ENCODE results near the gene TMEM232. TPM values are rescaled to one million over a fixed set of nuclear protein-coding genes. Genes with fewer than 3 reads are reported as not detected.

The TMEM232 gene
- total RNA-seq, 2 experiments from 2014 or later = 1.5 to 2.9 TPM

DNA sequence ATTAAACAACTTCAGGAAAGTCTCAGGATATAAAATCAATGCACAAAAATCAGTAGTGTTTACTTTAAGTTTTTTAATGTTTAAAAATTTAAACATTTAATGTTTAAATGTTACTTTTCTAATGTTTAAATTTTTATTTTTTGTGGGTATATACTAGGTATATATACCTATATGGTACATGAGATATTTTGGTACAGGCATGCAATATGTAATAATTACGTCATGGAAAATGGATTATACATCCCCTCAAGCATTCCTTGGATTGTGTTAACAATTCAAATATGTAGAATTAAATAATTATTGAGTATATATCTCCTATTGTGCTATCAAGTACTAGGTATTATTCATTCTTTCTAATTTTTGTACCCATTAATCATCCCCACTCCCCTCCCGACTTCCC is 291.3 kb downstream of the TMEM232 start:
- intact Hi-C loops (cut with micrococcal nuclease; ENCODE audit: unreplicated experiment) = no loop called here
- no peak overlapping the region for H3K4me3 ChIP-seq (ENCODE audit: low read depth, low read length, poor library complexity, severe bottlenecking)
- ChIA-PET POLR2A (no interaction called here), CTCF (ENCODE audit: unreplicated experiment) (no interaction called here)
- DNase-seq (ENCODE audit: low spot score) = no peak
- no peaks in the 10 kb centered on the region for H3K4me1 ChIP-seq (ENCODE audit: insufficient read depth, low read length, poor library complexity, severe bottlenecking)
- no peaks in the 10 kb centered on the region for H3K36me3 ChIP-seq (ENCODE audit: insufficient read depth, low read length)
- TF ChIP-seq, protein P1, sequence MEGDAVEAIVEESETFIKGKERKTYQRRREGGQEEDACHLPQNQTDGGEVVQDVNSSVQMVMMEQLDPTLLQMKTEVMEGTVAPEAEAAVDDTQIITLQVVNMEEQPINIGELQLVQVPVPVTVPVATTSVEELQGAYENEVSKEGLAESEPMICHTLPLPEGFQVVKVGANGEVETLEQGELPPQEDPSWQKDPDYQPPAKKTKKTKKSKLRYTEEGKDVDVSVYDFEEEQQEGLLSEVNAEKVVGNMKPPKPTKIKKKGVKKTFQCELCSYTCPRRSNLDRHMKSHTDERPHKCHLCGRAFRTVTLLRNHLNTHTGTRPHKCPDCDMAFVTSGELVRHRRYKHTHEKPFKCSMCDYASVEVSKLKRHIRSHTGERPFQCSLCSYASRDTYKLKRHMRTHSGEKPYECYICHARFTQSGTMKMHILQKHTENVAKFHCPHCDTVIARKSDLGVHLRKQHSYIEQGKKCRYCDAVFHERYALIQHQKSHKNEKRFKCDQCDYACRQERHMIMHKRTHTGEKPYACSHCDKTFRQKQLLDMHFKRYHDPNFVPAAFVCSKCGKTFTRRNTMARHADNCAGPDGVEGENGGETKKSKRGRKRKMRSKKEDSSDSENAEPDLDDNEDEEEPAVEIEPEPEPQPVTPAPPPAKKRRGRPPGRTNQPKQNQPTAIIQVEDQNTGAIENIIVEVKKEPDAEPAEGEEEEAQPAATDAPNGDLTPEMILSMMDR (conservative IDR thresholded peaks at IDR 0.05; ENCODE audit: low read length) = no peak
- no peak for TF ChIP-seq EZH2phosphoT487 (IDR thresholded peaks at IDR 0.05; ENCODE audit: borderline replicate concordance, low read depth, low read length)
- BruUV-seq (replicated peaks) = no TSS peak
- no peak overlapping the region for H3K4me2 ChIP-seq (ENCODE audit: low read length)
- no peak overlapping the region for H2AFZ ChIP-seq (ENCODE audit: low read length)
- no peaks in the 10 kb centered on the region for H3K9me3 ChIP-seq (ENCODE audit: low read length)
- H3K79me2 ChIP-seq (ENCODE audit: insufficient read depth, low read depth, low read length) = no peaks in the 10 kb centered on the region
- H4K20me1 ChIP-seq (ENCODE audit: insufficient read depth, low read length) = no peaks in the 10 kb centered on the region
- H3K9me2 ChIP-seq (ENCODE audit: insufficient read depth, low read length) = no peaks in the 10 kb centered on the region
- no peak overlapping the region for H3K27ac ChIP-seq (ENCODE audit: low read depth, low read length, poor library complexity, severe bottlenecking)

DNA sequence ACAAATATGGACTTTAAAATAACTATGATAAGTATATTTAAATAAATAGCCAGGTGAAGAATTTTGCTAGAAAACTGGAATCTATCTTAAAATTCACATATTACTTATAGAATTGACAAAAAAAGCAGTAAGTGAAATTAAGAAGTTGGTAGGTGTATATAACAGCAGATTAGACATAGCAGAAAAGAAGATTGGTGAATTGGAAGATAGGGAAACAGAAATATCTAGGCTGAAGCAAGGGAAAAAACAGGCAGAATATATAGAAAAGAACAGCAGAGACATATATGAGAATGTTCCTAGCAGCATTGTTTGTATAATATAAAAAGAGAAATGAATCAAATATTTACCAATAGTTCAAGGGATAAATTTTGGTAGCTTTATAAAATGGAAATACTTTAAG is 294.9 kb downstream of the TMEM232 start:
- Histone ChIP-seq H3K79me2 (ENCODE audit: insufficient read depth, low read depth, low read length) (no peaks in the 10 kb centered on the region), H3K9me2 (ENCODE audit: insufficient read depth, low read length) (no peaks in the 10 kb centered on the region), H3K9me3 (ENCODE audit: low read length) (no peaks in the 10 kb centered on the region), H2AFZ (ENCODE audit: low read length) (no peak overlapping the region), H3K4me3 (ENCODE audit: low read depth, low read length, poor library complexity, severe bottlenecking) (no peak overlapping the region), H3K4me2 (ENCODE audit: low read length) (no peak overlapping the region), H3K4me1 (ENCODE audit: insufficient read depth, low read length, poor library complexity, severe bottlenecking) (no peaks in the 10 kb centered on the region), H3K27ac (ENCODE audit: low read depth, low read length, poor library complexity, severe bottlenecking) (no peak overlapping the region), H3K36me3 (ENCODE audit: insufficient read depth, low read length) (no peaks in the 10 kb centered on the region), H4K20me1 (ENCODE audit: insufficient read depth, low read length) (no peaks in the 10 kb centered on the region)
- DNase-seq (ENCODE audit: low spot score) = no peak
- no TSS peak for BruUV-seq (replicated peaks)
- intact Hi-C loops (cut with micrococcal nuclease; ENCODE audit: unreplicated experiment) = no loop called here
- ChIA-PET POLR2A (interaction anchor here (0.6 to 1.2 kb wide), 2 partner anchors 13 to 140 kb away, joined by 3 to 4 read pairs; no protein-coding TSS in a partner anchor), CTCF (ENCODE audit: unreplicated experiment) (no interaction called here)
- no peak for TF ChIP-seq EZH2phosphoT487 (IDR thresholded peaks at IDR 0.05; ENCODE audit: borderline replicate concordance, low read depth, low read length)
- TF ChIP-seq, protein P1 (conservative IDR thresholded peaks at IDR 0.05; ENCODE audit: low read length) = no peak

DNA sequence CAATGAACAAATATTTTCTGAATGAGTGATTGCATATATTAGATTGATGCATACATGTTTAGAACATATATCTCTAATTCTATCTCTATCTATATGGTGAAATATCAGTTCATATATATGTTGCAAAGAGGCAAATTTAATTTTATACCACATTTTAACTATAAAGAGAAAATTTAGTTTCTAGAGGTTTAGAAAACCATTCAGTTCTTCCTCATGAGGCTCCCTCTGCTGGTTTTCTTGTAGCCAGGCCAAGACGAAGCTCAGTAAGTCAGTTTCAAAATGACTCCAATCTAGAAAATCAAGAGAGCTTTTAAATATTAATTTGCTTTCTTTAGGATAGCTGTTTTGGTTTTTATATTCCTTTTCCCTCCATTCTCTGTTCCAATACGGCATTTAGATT is 312.1 kb downstream of the TMEM232 start:
- intact Hi-C loops (cut with micrococcal nuclease; ENCODE audit: unreplicated experiment) = no loop called here
- DNase-seq (ENCODE audit: low spot score) = no peak
- H3K27ac ChIP-seq (ENCODE audit: low read depth, low read length, poor library complexity, severe bottlenecking) = no peak overlapping the region
- no peak overlapping the region for H2AFZ ChIP-seq (ENCODE audit: low read length)
- no peaks in the 10 kb centered on the region for H3K4me1 ChIP-seq (ENCODE audit: insufficient read depth, low read length, poor library complexity, severe bottlenecking)
- no peak overlapping the region for H3K4me3 ChIP-seq (ENCODE audit: low read depth, low read length, poor library complexity, severe bottlenecking)
- no peaks in the 10 kb centered on the region for H3K9me3 ChIP-seq (ENCODE audit: low read length)
- POLR2A ChIA-PET = interaction anchor here (0.6 kb wide), 1 partner anchor 277 kb away, joined by 3 read pairs; no protein-coding TSS in a partner anchor
- no peaks in the 10 kb centered on the region for H3K36me3 ChIP-seq (ENCODE audit: insufficient read depth, low read length)
- no peaks in the 10 kb centered on the region for H3K9me2 ChIP-seq (ENCODE audit: insufficient read depth, low read length)
- TF ChIP-seq, protein P1 (conservative IDR thresholded peaks at IDR 0.05; ENCODE audit: low read length) = peak; percentile 60
- TF ChIP-seq EZH2phosphoT487 (IDR thresholded peaks at IDR 0.05; ENCODE audit: borderline replicate concordance, low read depth, low read length) = no peak
- H3K79me2 ChIP-seq (ENCODE audit: insufficient read depth, low read depth, low read length) = no peaks in the 10 kb centered on the region
- CTCF ChIA-PET (ENCODE audit: unreplicated experiment) = no interaction called here
- no TSS peak for BruUV-seq (replicated peaks)
- H4K20me1 ChIP-seq (ENCODE audit: insufficient read depth, low read length) = no peaks in the 10 kb centered on the region
- H3K4me2 ChIP-seq (ENCODE audit: low read length) = no peak overlapping the region

All from OCI-LY7 (cell line).